Neural cell (in vitro differentiated cells): ENCODE data around the gene RAI1. TPM values are rescaled to one million over a fixed set of nuclear protein-coding genes. Genes with fewer than 3 reads are reported as not detected.

ENCODE experiments used
- H2AFZ ChIP-seq: fragments of 200-600, 300-800 bp; sonication (generic), shearing (Covaris generic); 2 replicates; pipeline ENCODE4 v1.6.0; 2014; ENCODE audit warnings: low read depth, mild to moderate bottlenecking, antibody characterized with exemption, low read length, moderate library complexity
- H3F3A ChIP-seq: fragments of 200-600 bp; shearing (Covaris generic); 2 replicates; pipeline ENCODE4 v1.6.1; 2016; ENCODE audit warnings: mild to moderate bottlenecking, moderate library complexity, mixed read lengths, antibody characterized with exemption, low read length; ENCODE audit not compliant: insufficient read depth, poor library complexity, severe bottlenecking
- H3K27ac ChIP-seq: fragments of 200-600, 300-800 bp; sonication (generic), shearing (Covaris generic); 2 replicates; pipeline ENCODE4 v1.5.1; 2014; ENCODE audit warnings: mild to moderate bottlenecking, low read length, moderate library complexity
- H3K27me3 ChIP-seq: fragments of 300-800, 200-600 bp; sonication (generic), shearing (Covaris generic); 2 replicates; pipeline ENCODE4 v1.6.0; 2014; ENCODE audit warnings: mild to moderate bottlenecking, low read depth, low read length, moderate library complexity; ENCODE audit not compliant: insufficient read depth
- H3K36me3 ChIP-seq: fragments of 300-800, 200-600 bp; sonication (generic), shearing (Covaris generic); 2 replicates; pipeline ENCODE4 v1.5.1; 2014; ENCODE audit warnings: mild to moderate bottlenecking, antibody characterized with exemption, low read length, moderate library complexity; ENCODE audit not compliant: insufficient read depth
- H3K4me2 ChIP-seq: fragments of 300-800, 200-600 bp; sonication (generic), shearing (Covaris generic); 2 replicates; pipeline ENCODE4 v1.6.0; 2014; ENCODE audit warnings: mild to moderate bottlenecking, low read length
- H3K4me3 ChIP-seq: fragments of 300-800, 200-600 bp; sonication (generic), shearing (Covaris generic); 2 replicates; pipeline ENCODE4 v1.5.1; 2014; ENCODE audit warnings: mild to moderate bottlenecking, low read length, moderate library complexity
- H3K79me2 ChIP-seq: fragments of 200-600 bp; shearing (Covaris generic); replicated peaks from 2 replicates; pipeline ENCODE4 v1.6.0; 2014; ENCODE audit warnings: mild to moderate bottlenecking, low read length, moderate library complexity; ENCODE audit not compliant: insufficient read depth
- H3K9ac ChIP-seq: fragments of 300-800, 200-600 bp; sonication (generic), shearing (Covaris generic); 2 replicates; pipeline ENCODE4 v1.6.1; 2016; ENCODE audit warnings: mild to moderate bottlenecking, low read length, mixed read lengths
- H3K9me2 ChIP-seq: fragments of 200-600 bp; shearing (Covaris generic); 2 replicates; pipeline ENCODE4 v1.6.1; 2016; ENCODE audit warnings: mild to moderate bottlenecking, low read length, mixed read lengths; ENCODE audit not compliant: insufficient read depth
- H3K9me3 ChIP-seq: fragments of 200-600, 300-800 bp; sonication (generic), shearing (Covaris generic); 2 replicates; pipeline ENCODE4 v1.6.1; 2016; ENCODE audit warnings: mild to moderate bottlenecking, mixed run types, low read length, moderate library complexity, mixed read lengths
- H4K20me1 ChIP-seq: fragments of 200-600 bp; shearing (Covaris generic); 2 replicates; pipeline ENCODE4 v1.6.1; 2016; ENCODE audit warnings: mild to moderate bottlenecking, mixed run types; ENCODE audit not compliant: insufficient read depth
- CTCF ChIP-seq: fragments of 450-650 bp; IDR thresholded peaks from 2 replicates; pipeline ENCODE4 v1.5.1; 2014; ENCODE audit warnings: antibody characterized with exemption, mild to moderate bottlenecking, moderate library complexity; ENCODE audit not compliant: poor library complexity, severe bottlenecking
- EP300 ChIP-seq: fragments of 450-650 bp; conservative IDR thresholded peaks from 2 replicates; pipeline ENCODE4 v1.6.1; 2014; ENCODE audit warnings: antibody characterized with exemption, mild to moderate bottlenecking, moderate library complexity; ENCODE audit not compliant: poor library complexity, severe bottlenecking
- EZH2 ChIP-seq: fragments of 200-600, 300-800 bp; shearing (Covaris generic), sonication (generic); IDR thresholded peaks from 2 replicates; pipeline ENCODE4 v1.6.1; 2014; ENCODE audit warnings: antibody characterized with exemption, low read length, borderline replicate concordance, mild to moderate bottlenecking; ENCODE audit not compliant: insufficient read depth, poor library complexity, severe bottlenecking
- MXI1 ChIP-seq: fragments of 450-650 bp; conservative IDR thresholded peaks from 2 replicates; pipeline ENCODE4 v1.6.1; 2014; ENCODE audit warnings: antibody characterized with exemption, mild to moderate bottlenecking; ENCODE audit not compliant: poor library complexity, severe bottlenecking
- POLR2AphosphoS5 ChIP-seq: IDR thresholded peaks from 2 replicates; pipeline ENCODE4 v1.6.1; 2012
- RAD21 ChIP-seq: fragments of 450-650 bp; conservative IDR thresholded peaks from 2 replicates; pipeline ENCODE4 v1.6.1; 2014; ENCODE audit warnings: antibody characterized with exemption, mild to moderate bottlenecking, moderate library complexity
- REST ChIP-seq: IDR thresholded peaks from 2 replicates; pipeline ENCODE4 v1.6.1; 2012; ENCODE audit warnings: borderline replicate concordance
- SMC3 ChIP-seq: fragments of 450-650 bp; conservative IDR thresholded peaks from 2 replicates; pipeline ENCODE4 v1.6.1; 2014; ENCODE audit warnings: antibody characterized with exemption, mild to moderate bottlenecking, moderate library complexity; ENCODE audit not compliant: poor library complexity
- TAF1 ChIP-seq: IDR thresholded peaks from 2 replicates; pipeline ENCODE4 v1.6.1; 2012; ENCODE audit warnings: low read depth
- polyA plus RNA-seq: library from polyadenylated mRNA; depleted of rRNA; stranded (reverse); fragments of >200 nt; gene quantifications from 2 replicates; pipeline ENCODE4 v1.2.3, GENCODE V29; 2014

Gene RAI1
- polyA plus RNA-seq, 1 donor from 2014 or later = 16.9 TPM

GRCh38 chr17:17801800-17802481, 120.7 kb downstream of the RAI1 start:
- Histone ChIP-seq H3K27ac (no peak overlapping the region), H3K4me3 (no peak overlapping the region), H3K4me2 (no peak overlapping the region), H3K79me2 (peaks cover 53% of the 10 kb centered on the region), H2AFZ (no peak overlapping the region), H3F3A (no peaks in the 10 kb centered on the region), H3K9me3 (no peaks in the 10 kb centered on the region), H3K27me3 (no peaks in the 10 kb centered on the region), H4K20me1 (peaks cover 11% of the 10 kb centered on the region), H3K9ac (no peak overlapping the region), H3K36me3 (peaks cover 11% of the 10 kb centered on the region), H3K9me2 (no peaks in the 10 kb centered on the region)
- no peak for TF ChIP-seq REST
- TF ChIP-seq EP300 = no peak
- TF ChIP-seq SMC3 = no peak
- TF ChIP-seq EZH2 = no peak
- TF ChIP-seq RAD21 = no peak
- TF ChIP-seq TAF1 = no peak
- TF ChIP-seq MXI1 = no peak
- no peak for TF ChIP-seq CTCF
- no peak for TF ChIP-seq POLR2AphosphoS5

GRCh38 chr17:17804007-17804406, 122.7 kb downstream of the RAI1 start:
- no peak overlapping the region for H3K27ac ChIP-seq
- H3K9me2 ChIP-seq = no peaks in the 10 kb centered on the region
- H4K20me1 ChIP-seq = peaks cover 6% of the 10 kb centered on the region
- H3K9me3 ChIP-seq = no peaks in the 10 kb centered on the region
- TF ChIP-seq TAF1 (no peak), CTCF (no peak), MXI1 (no peak), EZH2 (no peak), REST (no peak), RAD21 (no peak), EP300 (no peak), SMC3 (no peak), POLR2AphosphoS5 (no peak)
- peaks cover 32% of the 10 kb centered on the region for H3K79me2 ChIP-seq
- no peaks in the 10 kb centered on the region for H3K27me3 ChIP-seq
- H3K4me3 ChIP-seq = no peak overlapping the region
- no peak overlapping the region for H3K9ac ChIP-seq
- no peak overlapping the region for H3K4me2 ChIP-seq
- H3K36me3 ChIP-seq = no peaks in the 10 kb centered on the region
- no peaks in the 10 kb centered on the region for H3F3A ChIP-seq
- no peak overlapping the region for H2AFZ ChIP-seq
